Endothelial cell of umbilical vein (primary cell): ENCODE data around the gene ARL3. TPM values are rescaled to one million over a fixed set of nuclear protein-coding genes. Genes with fewer than 3 reads are reported as not detected.

ENCODE experiments used
- BruUV-seq: library from RNA; stranded (reverse); fragments of 400-500 nt; replicated peaks from 2 replicates; lab custom pipeline; 2021; lab: Mats Ljungman, UMichigan
- CTCF ChIA-PET: fragments of 300-600, 350-600 bp; sonication (Branson Sonifier 250); formaldehyde crosslinking; loops from one replicate; lab custom pipeline; 2021; ENCODE audit warnings: antibody characterized with exemption, inconsistent platforms; lab: Charles Lee
- POLR2A ChIA-PET: fragments of 300-600, 350-600 bp; sonication (Branson Sonifier 250); formaldehyde crosslinking; loops from one replicate; lab custom pipeline; 2021; ENCODE audit warnings: antibody characterized with exemption, inconsistent platforms; lab: Charles Lee
- DNase-seq: peaks from one replicate; pipeline ENCODE4 v3.0.0-alpha.2; 2011; ENCODE audit warnings: low read depth, low spot score
- FAIRE-seq: peaks from 2 replicates; lab custom pipeline; 2011; peaks lifted over from hg19 to GRCh38; lab: Jason Lieb, UNC
- H2AFZ ChIP-seq: 2 replicates; pipeline ENCODE4 v1.6.0; 2012; ENCODE audit warnings: low read depth, low read length, control low read depth, inconsistent platforms
- H3K27ac ChIP-seq: 2 replicates; pipeline ENCODE4 v1.5.1; 2011; ENCODE audit warnings: low read depth, mild to moderate bottlenecking, control low read depth, low read length, moderate library complexity; ENCODE audit not compliant: insufficient read depth
- H3K27me3 ChIP-seq, 2 experiments: 2 replicates each; pipeline versions ENCODE4 v1.6.0 to v1.6.1; 2011; ENCODE audit warnings: low read length in 2 of 2, mixed read lengths in 1 of 2; ENCODE audit not compliant: control insufficient read depth in 2 of 2, insufficient read depth in 2 of 2
- H3K36me3 ChIP-seq, 2 experiments: 2 replicates in 1 of 2; 3 replicates in 1 of 2; pipeline ENCODE4 v1.5.1; 2011; ENCODE audit warnings: low read length in 2 of 2, mild to moderate bottlenecking in 1 of 2, moderate library complexity in 1 of 2; ENCODE audit not compliant: control insufficient read depth in 2 of 2, insufficient read depth in 2 of 2; ENCODE audit errors: extremely low read depth in 1 of 2
- H3K4me1 ChIP-seq: 3 replicates; pipeline ENCODE4 v1.5.1; 2011; ENCODE audit warnings: mild to moderate bottlenecking, low read length; ENCODE audit not compliant: control insufficient read depth, insufficient read depth; ENCODE audit errors: extremely low read depth
- H3K4me2 ChIP-seq: 2 replicates; pipeline ENCODE4 v1.6.1; 2011; ENCODE audit warnings: low read length, control low read depth, mixed read lengths; ENCODE audit not compliant: insufficient read depth
- H3K4me3 ChIP-seq, 3 experiments: fragments of 200-600 bp in 1 of 3; sonication (generic), shearing (Covaris generic) in 1 of 3; replicated peaks in 1 of 3; 2 replicates each; pipeline ENCODE4 v1.5.1; 2011 to 2016; ENCODE audit warnings: control low read depth in 3 of 3, low read length in 3 of 3, mild to moderate bottlenecking in 2 of 3, inconsistent platforms in 1 of 3, low read depth in 1 of 3, moderate library complexity in 1 of 3; ENCODE audit not compliant: insufficient read depth in 1 of 3
- H3K79me2 ChIP-seq: 2 replicates; pipeline ENCODE4 v1.6.0; 2012; ENCODE audit warnings: low read length, inconsistent platforms; ENCODE audit not compliant: control insufficient read depth, insufficient read depth
- H3K9ac ChIP-seq: replicated peaks from 2 replicates; pipeline ENCODE3; 2011; ENCODE audit warnings: low read length, control low read depth; ENCODE audit not compliant: insufficient read depth; ENCODE audit errors: extremely low read depth
- H3K9me1 ChIP-seq: replicated peaks from 3 replicates; pipeline ENCODE4 v1.6.0; 2011; ENCODE audit warnings: mild to moderate bottlenecking, low read length; ENCODE audit not compliant: control insufficient read depth, insufficient read depth; ENCODE audit errors: extremely low read depth
- H3K9me3 ChIP-seq: replicated peaks from 2 replicates; pipeline ENCODE4 v1.5.1; 2012; ENCODE audit warnings: low read length, inconsistent platforms; ENCODE audit not compliant: control insufficient read depth, insufficient read depth
- H4K20me1 ChIP-seq: replicated peaks from 2 replicates; pipeline ENCODE3; 2011; ENCODE audit warnings: mild to moderate bottlenecking, low read length; ENCODE audit not compliant: control insufficient read depth, insufficient read depth; ENCODE audit errors: extremely low read depth
- CTCF ChIP-seq, 2 donors: IDR thresholded peaks; 1 replicate in 1 of 2; 2 replicates in 1 of 2; pipeline ENCODE4 v1.5.1; 2011; ENCODE audit warnings: low read length in 2 of 2, mild to moderate bottlenecking in 2 of 2, moderate library complexity in 2 of 2, control low read depth in 1 of 2, inconsistent platforms in 1 of 2, low read depth in 1 of 2; ENCODE audit not compliant: insufficient read depth in 1 of 2; ENCODE audit errors: extremely low read depth in 1 of 2
- EZH2 ChIP-seq: IDR thresholded peaks from 2 replicates; pipeline ENCODE4 v1.6.1; 2012; ENCODE audit warnings: borderline replicate concordance, low read depth, mild to moderate bottlenecking, moderate library complexity, low read length, inconsistent platforms; ENCODE audit not compliant: severe bottlenecking
- FOS ChIP-seq: IDR thresholded peaks from 2 replicates; pipeline ENCODE4 v1.6.1; 2011; ENCODE audit warnings: mild to moderate bottlenecking, low read length, moderate library complexity, borderline replicate concordance; ENCODE audit not compliant: insufficient read depth
- GATA2 ChIP-seq: IDR thresholded peaks from 2 replicates; pipeline ENCODE4 v1.7.0; 2011; ENCODE audit warnings: low read depth, mild to moderate bottlenecking, moderate library complexity, mixed read lengths, low read length; ENCODE audit not compliant: insufficient read length, insufficient read depth
- JUN ChIP-seq: IDR thresholded peaks from 2 replicates; pipeline ENCODE4 v1.6.1; 2011; ENCODE audit warnings: borderline replicate concordance, low read depth; ENCODE audit not compliant: insufficient read length, insufficient read depth
- MAX ChIP-seq: IDR thresholded peaks from 2 replicates; pipeline ENCODE4 v1.6.1; 2011; ENCODE audit not compliant: insufficient read depth, insufficient read length
- MYC ChIP-seq: IDR thresholded peaks from one replicate; pipeline ENCODE4 v1.6.1; 2011; ENCODE audit warnings: mild to moderate bottlenecking, low read depth, low read length
- POLR2A ChIP-seq: IDR thresholded peaks from 2 replicates; pipeline ENCODE4 v1.6.1; 2012; ENCODE audit warnings: low read depth, mild to moderate bottlenecking, control low read depth, low read length
- POLR2AphosphoS5 ChIP-seq: IDR thresholded peaks from 2 replicates; pipeline ENCODE4 v1.6.1; 2012; ENCODE audit warnings: low read depth, mild to moderate bottlenecking, control low read depth, low read length, moderate library complexity; ENCODE audit not compliant: insufficient read depth
- dilution Hi-C: fragments of 300-500 bp; cut with MboI; formaldehyde crosslinking; loops from one replicate; pipeline ENCODE4 v1.15.0; 2019; ENCODE audit warnings: low sequenced_read_pairs; ENCODE audit not compliant: extremely low pct_ligation_motif_present
- intact Hi-C: fragments of 100-400 bp; cut with micrococcal nuclease; formaldehyde crosslinking; loops from one replicate; pipeline ENCODE4 v1.10.0; 2022
- polyA plus RNA-seq, 4 experiments: library from polyadenylated mRNA; depleted of rRNA in 3 of 4; stranded (reverse) in 3 of 4; unstranded in 1 of 4; fragments of >200 nt; gene quantifications; 2 replicates each; pipeline versions ENCODE4 v1.2.1 to v1.2.3, GENCODE V29; 2011 to 2012; ENCODE audit warnings: missing spikeins in 1 of 4
- total RNA-seq: library from RNA; stranded (reverse); gene quantifications from 2 replicates; pipeline ENCODE4 v1.2.3, GENCODE V29; 2021

Gene ARL3
- total and polyA plus RNA-seq, 2 donors (not counting 3 experiments of a cell fraction or from before 2014, with no cell fraction given) = 6.6 to 11.0 TPM

GRCh38 chr10:102648269-102648888, 65.8 kb downstream of the ARL3 start:
- POLR2A ChIA-PET = no interaction called here
- Histone ChIP-seq H3K27me3 (no peaks in the 10 kb centered on the region), H2AFZ (no peak overlapping the region), H3K27ac (no peak overlapping the region), H3K9ac (no peak overlapping the region), H3K79me2 (peaks cover 92% of the 10 kb centered on the region), H4K20me1 (no peaks in the 10 kb centered on the region), H3K4me2 (peak overlapping the region; percentile 61), H3K9me1 (no peaks in the 10 kb centered on the region), H3K36me3 (peaks cover 0 to 15% of the 10 kb centered on the region in 2 experiments), H3K4me3 (peak overlapping the region in 1 of 3 experiments; percentile 17), H3K4me1 (peaks cover 45% of the 10 kb centered on the region), H3K9me3 (no peaks in the 10 kb centered on the region)
- intact Hi-C loops = loop anchor here (5.0 kb wide), 1 partner anchor 226 kb away; the partner anchor contains the start of gene FBXL15
- CTCF ChIA-PET = interaction anchor here (6.9 kb wide), 1 partner anchor 52 kb away, joined by 110 read pairs; no protein-coding TSS in a partner anchor
- DNase-seq = no peak
- dilution Hi-C loops = no loop called here
- FAIRE-seq = peak; percentile 15
- TF ChIP-seq EZH2 (no peak), MAX (no peak), GATA2 (no peak), CTCF (IDR thresholded peaks at IDR 0.05; ENCODE audit: extremely low read depth in 1 of 2, insufficient read depth in 1 of 2, low read depth in 1 of 2, low read length in 2 of 2) (no peak), JUN (no peak), MYC (no peak), POLR2AphosphoS5 (no peak), POLR2A (no peak), FOS (no peak)
- BruUV-seq = no TSS peak
